ENCODE measurements around the gene ANTXRL. TPM values are rescaled to one million over a fixed set of nuclear protein-coding genes. Genes with fewer than 3 reads are reported as not detected.

Gene ANTXRL
- total RNA-seq = under 1 TPM in 1 of 4 donors, not detected in 3; 0.27 TPM

DNA sequence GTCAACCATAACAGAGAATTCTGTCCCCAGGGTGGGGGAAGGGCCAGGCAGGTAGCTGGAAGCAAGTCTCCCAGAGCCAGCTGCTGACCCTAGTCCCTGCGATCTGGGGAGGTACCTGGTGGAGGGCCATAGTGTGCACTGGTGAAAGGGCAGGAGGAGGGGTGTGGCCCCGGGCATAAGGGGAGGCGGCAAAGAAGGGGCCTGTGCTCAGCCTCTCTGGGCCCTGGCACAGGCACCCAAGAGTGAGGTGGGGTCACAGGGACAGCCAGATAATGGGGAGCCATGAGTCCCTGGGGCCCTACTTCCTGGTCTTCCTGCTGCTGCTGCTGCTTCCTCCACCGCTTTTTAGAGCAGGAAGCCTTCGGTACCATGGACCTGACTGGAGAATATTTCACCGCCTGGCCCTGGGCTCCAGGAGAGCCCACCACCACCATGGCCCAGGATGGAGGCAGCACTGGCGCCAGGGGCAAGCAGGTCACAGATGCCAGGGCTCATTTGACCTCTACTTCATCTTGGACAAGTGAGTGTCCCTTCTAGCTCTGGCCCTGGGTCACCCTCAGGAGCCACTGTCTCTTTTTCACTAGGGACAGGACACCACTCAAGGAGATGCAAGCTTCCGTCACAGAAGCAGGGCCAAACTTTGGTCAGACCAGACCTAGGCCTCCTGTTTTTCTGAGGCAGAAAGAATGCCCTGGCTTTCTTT, at the start of gene ANTXRL:
Gene ANTXRL, plus strand, starts transcription at position 7 of the 703 bp plus-strand sequence. Its CDS starts 266 bp downstream, at position 273.
- Histone ChIP-seq H3K27ac (no peak within 1 kb of the TSS), H3K4me3 (no peak within 1 kb of the TSS), H3K36me3 (no peaks in the 10 kb centered on the region), H3K4me1 (peaks cover 0 to 8% of the 10 kb centered on the region in 2 donors), H3K9me3 (no peaks in the 10 kb centered on the region), H3K27me3 (no peaks in the 10 kb centered on the region)
- DNase-seq = peak in 1 of 2 donors; percentile 9
- no peak for TF ChIP-seq POLR2A (IDR thresholded peaks at IDR 0.05)
- TF ChIP-seq, protein P1, sequence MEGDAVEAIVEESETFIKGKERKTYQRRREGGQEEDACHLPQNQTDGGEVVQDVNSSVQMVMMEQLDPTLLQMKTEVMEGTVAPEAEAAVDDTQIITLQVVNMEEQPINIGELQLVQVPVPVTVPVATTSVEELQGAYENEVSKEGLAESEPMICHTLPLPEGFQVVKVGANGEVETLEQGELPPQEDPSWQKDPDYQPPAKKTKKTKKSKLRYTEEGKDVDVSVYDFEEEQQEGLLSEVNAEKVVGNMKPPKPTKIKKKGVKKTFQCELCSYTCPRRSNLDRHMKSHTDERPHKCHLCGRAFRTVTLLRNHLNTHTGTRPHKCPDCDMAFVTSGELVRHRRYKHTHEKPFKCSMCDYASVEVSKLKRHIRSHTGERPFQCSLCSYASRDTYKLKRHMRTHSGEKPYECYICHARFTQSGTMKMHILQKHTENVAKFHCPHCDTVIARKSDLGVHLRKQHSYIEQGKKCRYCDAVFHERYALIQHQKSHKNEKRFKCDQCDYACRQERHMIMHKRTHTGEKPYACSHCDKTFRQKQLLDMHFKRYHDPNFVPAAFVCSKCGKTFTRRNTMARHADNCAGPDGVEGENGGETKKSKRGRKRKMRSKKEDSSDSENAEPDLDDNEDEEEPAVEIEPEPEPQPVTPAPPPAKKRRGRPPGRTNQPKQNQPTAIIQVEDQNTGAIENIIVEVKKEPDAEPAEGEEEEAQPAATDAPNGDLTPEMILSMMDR (IDR thresholded peaks at IDR 0.05) = no peak
- intact Hi-C loops (cut with DNase I; ENCODE audit: low total_unique reads) = no loop called here

DNA sequence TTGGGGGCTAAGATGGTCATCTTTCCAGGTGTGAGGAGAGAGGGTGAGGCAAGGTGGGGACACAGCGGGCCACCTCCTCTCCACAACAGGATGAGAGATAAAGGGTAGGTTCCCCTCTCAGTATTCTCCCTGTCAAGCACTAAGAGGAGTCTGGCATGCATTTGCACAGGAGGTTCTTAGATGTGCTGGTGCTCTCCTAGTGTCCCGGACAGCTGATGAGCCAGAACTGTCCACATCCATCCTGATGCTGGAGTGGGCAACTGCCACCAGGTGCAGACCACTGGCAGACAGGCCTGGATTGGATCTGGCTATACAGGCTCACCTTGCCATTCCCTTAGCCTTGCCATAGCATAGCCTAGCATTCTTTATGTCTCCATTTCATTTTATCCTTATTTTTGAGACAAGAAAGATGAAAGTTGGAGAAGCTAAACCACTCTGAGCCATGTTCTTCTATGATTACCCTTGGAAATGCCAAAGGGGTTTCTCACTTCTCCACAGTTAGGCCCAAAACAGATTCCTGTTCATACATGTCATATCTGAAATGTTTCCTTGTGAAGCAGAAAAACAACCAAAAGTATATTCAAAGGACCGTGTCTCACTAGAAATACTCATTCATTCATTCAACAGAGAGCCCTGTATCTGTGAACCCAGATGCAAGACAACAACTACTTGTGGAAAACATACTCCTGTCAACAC, 48.8 kb upstream of the ANTXRL start:
- Histone ChIP-seq H3K27ac (no peak overlapping the region), H3K4me3 (no peak overlapping the region), H3K9me3 (peaks cover 0 to 3% of the 10 kb centered on the region in 2 donors), H3K4me1 (no peaks in the 10 kb centered on the region), H3K27me3 (no peaks in the 10 kb centered on the region), H3K36me3 (no peaks in the 10 kb centered on the region)
- intact Hi-C loops (cut with DNase I; ENCODE audit: low total_unique reads) = no loop called here
- no peak for TF ChIP-seq POLR2A (IDR thresholded peaks at IDR 0.05)
- TF ChIP-seq, protein P1 (IDR thresholded peaks at IDR 0.05) = no peak
- DNase-seq = no peak

GRCh38 chr10:46239247-46239646, 47.5 kb upstream of the ANTXRL start:
- Histone ChIP-seq H3K27me3 (no peaks in the 10 kb centered on the region), H3K4me3 (no peak overlapping the region), H3K27ac (no peak overlapping the region), H3K36me3 (no peaks in the 10 kb centered on the region), H3K9me3 (peaks cover 0 to 3% of the 10 kb centered on the region in 2 donors), H3K4me1 (no peaks in the 10 kb centered on the region)
- TF ChIP-seq, protein P1 (IDR thresholded peaks at IDR 0.05) = no peak
- no peak for TF ChIP-seq POLR2A (IDR thresholded peaks at IDR 0.05)
- no peak for DNase-seq
- intact Hi-C loops (cut with DNase I; ENCODE audit: low total_unique reads) = no loop called here

DNA sequence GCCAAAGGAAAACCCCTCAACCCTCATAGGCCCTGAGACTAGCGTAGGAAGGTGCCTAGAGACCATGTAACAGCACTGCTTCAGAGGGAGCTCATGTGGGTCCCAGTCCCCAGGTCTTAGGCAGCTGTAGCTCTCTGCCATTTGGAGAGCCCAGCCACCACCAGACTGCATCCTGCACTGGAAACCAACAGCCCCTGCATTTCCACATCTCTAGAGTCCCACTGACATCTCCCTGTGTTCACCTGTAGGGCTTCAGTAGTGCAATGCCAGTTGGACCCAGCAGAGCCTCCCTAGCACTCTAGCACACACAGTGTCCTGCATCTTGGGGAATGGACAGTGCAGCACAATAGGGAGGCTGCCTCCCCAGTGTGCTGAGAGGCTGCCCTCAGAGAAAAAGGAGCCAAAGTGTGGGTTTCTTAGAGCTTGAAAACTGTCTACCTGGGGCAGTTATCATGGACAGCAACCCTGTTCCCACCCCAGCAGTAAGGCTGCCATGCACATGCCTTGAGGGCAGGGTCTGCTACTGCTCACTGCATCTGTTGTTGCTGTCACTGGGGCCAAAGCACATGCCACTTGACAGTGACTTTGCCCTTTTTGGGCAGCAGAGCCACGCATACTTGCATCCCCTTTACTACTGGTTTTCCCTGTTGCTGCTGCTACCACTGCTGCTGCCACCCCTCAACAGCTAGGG, 46.7 kb upstream of the ANTXRL start:
- H3K4me3 ChIP-seq = no peak overlapping the region
- intact Hi-C loops (cut with DNase I; ENCODE audit: low total_unique reads) = no loop called here
- no peaks in the 10 kb centered on the region for H3K36me3 ChIP-seq
- H3K27me3 ChIP-seq = no peaks in the 10 kb centered on the region
- H3K27ac ChIP-seq = no peak overlapping the region
- peaks cover 0 to 3% of the 10 kb centered on the region in 2 donors for H3K9me3 ChIP-seq
- no peak for TF ChIP-seq POLR2A (IDR thresholded peaks at IDR 0.05)
- TF ChIP-seq, protein P1 (IDR thresholded peaks at IDR 0.05) = no peak
- H3K4me1 ChIP-seq = no peaks in the 10 kb centered on the region
- peak in 1 of 2 donors; percentile 4 for DNase-seq

All from uterus (tissue), 4 donors.